IPS-15b (cell line): ENCODE data around the gene ANKFY1.

ENCODE experiments used
- H3K27me3 ChIP-seq: one replicate; pipeline ENCODE4 v1.6.1; 2013; ENCODE audit warnings: low read length; ENCODE audit not compliant: control insufficient read depth, insufficient read depth
- H3K36me3 ChIP-seq: one replicate; pipeline ENCODE4 v1.6.1; 2013; ENCODE audit warnings: low read length; ENCODE audit not compliant: control insufficient read depth, insufficient read depth
- H3K4me1 ChIP-seq: one replicate; pipeline ENCODE4 v1.6.1; 2013; ENCODE audit warnings: mild to moderate bottlenecking, low read length; ENCODE audit not compliant: control insufficient read depth, insufficient read depth
- H3K4me3 ChIP-seq: one replicate; pipeline ENCODE4 v1.5.1; 2013; ENCODE audit warnings: low read depth, low read length
- H3K9ac ChIP-seq: one replicate; pipeline ENCODE4 v1.6.1; 2013; ENCODE audit warnings: low read depth, mild to moderate bottlenecking, low read length
- H3K9me3 ChIP-seq: one replicate; pipeline ENCODE4 v1.6.1; 2013; ENCODE audit warnings: mild to moderate bottlenecking, low read length; ENCODE audit not compliant: control insufficient read depth, insufficient read depth

Gene ANKFY1

GRCh38 chr17:4120332-4120731 is 143.4 kb downstream of the ANKFY1 start:
- no peak overlapping the region for H3K4me3 ChIP-seq
- H3K9me3 ChIP-seq: no peaks in the 10 kb centered on the region
- H3K9ac ChIP-seq: no peak overlapping the region
- H3K27me3 ChIP-seq: no peaks in the 10 kb centered on the region
- peaks cover 5% of the 10 kb centered on the region for H3K36me3 ChIP-seq
- H3K4me1 ChIP-seq: no peaks in the 10 kb centered on the region

GRCh38 chr17:4119299-4119698 is 144.5 kb downstream of the ANKFY1 start:
- Histone ChIP-seq H3K4me1 (no peaks in the 10 kb centered on the region), H3K36me3 (peaks cover 5% of the 10 kb centered on the region), H3K9me3 (no peaks in the 10 kb centered on the region), H3K27me3 (no peaks in the 10 kb centered on the region), H3K9ac (no peak overlapping the region), H3K4me3 (no peak overlapping the region)

GRCh38 chr17:4118015-4118743 is 145.6 kb downstream of the ANKFY1 start:
- Histone ChIP-seq H3K36me3 (peaks cover 5% of the 10 kb centered on the region), H3K9ac (no peak overlapping the region), H3K4me3 (no peak overlapping the region), H3K4me1 (no peaks in the 10 kb centered on the region), H3K9me3 (no peaks in the 10 kb centered on the region), H3K27me3 (no peaks in the 10 kb centered on the region)

- Histone ChIP-seq H3K27me3 (no peaks in the 10 kb centered on the region), H3K36me3 (peaks cover 7% of the 10 kb centered on the region)
Measured at GRCh38 chr17:4116516-4116915, 147.3 kb downstream of the ANKFY1 start.

More at GRCh38 chr17:4116516-4116915, 147.3 kb downstream of the ANKFY1 start:
- H3K4me1 ChIP-seq: no peaks in the 10 kb centered on the region
- no peak overlapping the region for H3K4me3 ChIP-seq
- H3K9ac ChIP-seq: no peak overlapping the region
- no peaks in the 10 kb centered on the region for H3K9me3 ChIP-seq
